Trophoblast cell (in vitro differentiated cells and primary cell): Measurements from ENCODE around the gene SERTM1.
A peak's percentile ranks its signal among the peaks of the same experiment; 100 is the strongest.

ENCODE experiments used
- DNase-seq, 2 donors: peaks; one replicate each; pipeline ENCODE4 v3.0.0-alpha.2; 2016
- H2AFZ ChIP-seq: 2 replicates; pipeline ENCODE4 v1.6.1; 2013; ENCODE audit warnings: low read length, moderate library complexity, mild to moderate bottlenecking; ENCODE audit not compliant: insufficient read depth, poor library complexity
- H2AK5ac ChIP-seq: 2 replicates; pipeline ENCODE4 v1.6.1; 2013; ENCODE audit warnings: mild to moderate bottlenecking, low read length
- H2BK120ac ChIP-seq: 2 replicates; pipeline ENCODE4 v1.6.1; 2013; ENCODE audit warnings: low read length, mild to moderate bottlenecking, moderate library complexity; ENCODE audit not compliant: insufficient read depth, poor library complexity
- H2BK12ac ChIP-seq: 2 replicates; pipeline ENCODE4 v1.6.1; 2013; ENCODE audit warnings: mild to moderate bottlenecking, low read length, moderate library complexity
- H2BK5ac ChIP-seq: 2 replicates; pipeline ENCODE4 v1.6.1; 2013; ENCODE audit warnings: low read length, low read depth, moderate library complexity, mild to moderate bottlenecking; ENCODE audit not compliant: poor library complexity
- H3K14ac ChIP-seq: 2 replicates; pipeline ENCODE4 v1.6.1; 2013; ENCODE audit warnings: mild to moderate bottlenecking, low read length
- H3K18ac ChIP-seq: 2 replicates; pipeline ENCODE4 v1.6.1; 2013; ENCODE audit warnings: mild to moderate bottlenecking, low read length
- H3K23ac ChIP-seq: 2 replicates; pipeline ENCODE4 v1.6.1; 2013; ENCODE audit warnings: low read length
- H3K27ac ChIP-seq: 2 replicates; pipeline ENCODE4 v1.5.1; 2013; ENCODE audit warnings: low read depth, mild to moderate bottlenecking, inconsistent platforms, low read length, moderate library complexity
- H3K27me3 ChIP-seq: 2 replicates; pipeline ENCODE4 v1.6.1; 2013; ENCODE audit warnings: inconsistent platforms, mild to moderate bottlenecking, low read length, moderate library complexity; ENCODE audit not compliant: insufficient read depth
- H3K36me3 ChIP-seq, 2 experiments: 1 replicate in 1 of 2; 2 replicates in 1 of 2; pipeline ENCODE4 v1.6.1; 2013; ENCODE audit warnings: low read length in 2 of 2, mild to moderate bottlenecking in 2 of 2, moderate library complexity in 1 of 2; ENCODE audit not compliant: insufficient read depth in 2 of 2, control insufficient read depth in 1 of 2
- H3K4ac ChIP-seq: 2 replicates; pipeline ENCODE4 v1.6.1; 2013; ENCODE audit warnings: low read depth, mild to moderate bottlenecking, low read length, moderate library complexity
- H3K4me1 ChIP-seq, 2 experiments: 1 replicate in 1 of 2; 2 replicates in 1 of 2; pipeline ENCODE4 v1.6.1; 2013; ENCODE audit warnings: low read length in 2 of 2, mild to moderate bottlenecking in 2 of 2, moderate library complexity in 1 of 2; ENCODE audit not compliant: insufficient read depth in 2 of 2, control insufficient read depth in 1 of 2
- H3K4me2 ChIP-seq: 2 replicates; pipeline ENCODE4 v1.6.1; 2013; ENCODE audit warnings: inconsistent platforms, mild to moderate bottlenecking, low read length, moderate library complexity
- H3K4me3 ChIP-seq: 2 replicates; pipeline ENCODE4 v1.5.1; 2013; ENCODE audit warnings: mild to moderate bottlenecking, low read depth, low read length, inconsistent platforms
- H3K79me1 ChIP-seq: one replicate; pipeline ENCODE4 v1.6.1; 2013; ENCODE audit warnings: low read length
- H3K79me2 ChIP-seq: 2 replicates; pipeline ENCODE4 v1.6.1; 2013; ENCODE audit warnings: low read length, mild to moderate bottlenecking; ENCODE audit not compliant: control insufficient read depth, insufficient read depth, poor library complexity
- H3K9ac ChIP-seq: 2 replicates; pipeline ENCODE4 v1.6.1; 2013; ENCODE audit warnings: mild to moderate bottlenecking, low read length
- H3K9me3 ChIP-seq: 2 replicates; pipeline ENCODE4 v1.6.1; 2013; ENCODE audit warnings: low read depth, mild to moderate bottlenecking, control low read depth, inconsistent platforms, low read length; ENCODE audit not compliant: insufficient read depth
- H4K12ac ChIP-seq: 2 replicates; pipeline ENCODE4 v1.6.1; 2013; ENCODE audit warnings: low read depth, mild to moderate bottlenecking, low read length, moderate library complexity
- H4K8ac ChIP-seq: 2 replicates; pipeline ENCODE4 v1.6.1; 2013; ENCODE audit warnings: low read depth, mild to moderate bottlenecking, low read length, moderate library complexity
- H4K91ac ChIP-seq: one replicate; pipeline ENCODE4 v1.6.1; 2013; ENCODE audit warnings: low read depth, mild to moderate bottlenecking, low read length, moderate library complexity
- WGBS: extraction: QIAGEN DNeasy Blood & Tissue Kit; methylation state at CpG from one replicate; pipeline ENCODE4 v1.1.7; 2013; ENCODE audit warnings: missing lambda C conversion rate; ENCODE audit not compliant: insufficient read length, insufficient coverage; ENCODE audit errors: extremely low coverage; 5-methylcytosine and 5-hydroxymethylcytosine counted together

SERTM1 gene

GRCh38 chr13:36696410-36697010, 22.7 kb downstream of the SERTM1 start:
- H3K4me1 ChIP-seq, result no peaks in the 10 kb centered on the region
- no peaks in the 10 kb centered on the region for H3K36me3 ChIP-seq
- no peak overlapping the region for H3K18ac ChIP-seq
- WGBS, result no CpG with 5 or more reads among the region's 9 CpGs
- H2BK12ac ChIP-seq, result no peak overlapping the region
- no peak overlapping the region for H2AK5ac ChIP-seq
- H3K9ac ChIP-seq, result no peak overlapping the region
- no peak overlapping the region for H3K23ac ChIP-seq
- no peak overlapping the region for H4K8ac ChIP-seq
- no peak overlapping the region for H3K4me3 ChIP-seq
- H3K9me3 ChIP-seq, result no peaks in the 10 kb centered on the region
- H3K79me1 ChIP-seq, result no peaks in the 10 kb centered on the region
- no peak overlapping the region for H4K91ac ChIP-seq
- no peak overlapping the region for H3K27ac ChIP-seq
- H4K12ac ChIP-seq, result no peak overlapping the region
- no peak overlapping the region for H2BK5ac ChIP-seq
- no peak for DNase-seq
- H2BK120ac ChIP-seq, result no peak overlapping the region
- H3K79me2 ChIP-seq, result no peaks in the 10 kb centered on the region
- no peak overlapping the region for H2AFZ ChIP-seq
- no peak overlapping the region for H3K14ac ChIP-seq
- H3K4ac ChIP-seq, result no peak overlapping the region
- no peaks in the 10 kb centered on the region for H3K27me3 ChIP-seq
- H3K4me2 ChIP-seq, result no peak overlapping the region

GRCh38 chr13:36700170-36700569, 26.4 kb downstream of the SERTM1 start:
- no peak overlapping the region for H3K9ac ChIP-seq
- H3K79me1 ChIP-seq, result no peaks in the 10 kb centered on the region
- no peaks in the 10 kb centered on the region for H3K4me1 ChIP-seq
- H3K4ac ChIP-seq, result no peak overlapping the region
- no peak overlapping the region for H4K91ac ChIP-seq
- H4K8ac ChIP-seq, result no peak overlapping the region
- no CpG with 5 or more reads among the region's 5 CpGs for WGBS
- DNase-seq, result no peak
- H3K18ac ChIP-seq, result no peak overlapping the region
- H3K14ac ChIP-seq, result no peak overlapping the region
- no peak overlapping the region for H3K4me2 ChIP-seq
- peaks cover 2% of the 10 kb centered on the region for H3K9me3 ChIP-seq
- H3K36me3 ChIP-seq, result no peaks in the 10 kb centered on the region
- no peak overlapping the region for H2BK120ac ChIP-seq
- H3K27ac ChIP-seq, result no peak overlapping the region
- no peak overlapping the region for H4K12ac ChIP-seq
- no peaks in the 10 kb centered on the region for H3K79me2 ChIP-seq
- no peak overlapping the region for H2AFZ ChIP-seq
- H2BK12ac ChIP-seq, result no peak overlapping the region
- no peak overlapping the region for H3K23ac ChIP-seq
- H2AK5ac ChIP-seq, result no peak overlapping the region
- no peak overlapping the region for H2BK5ac ChIP-seq
- H3K4me3 ChIP-seq, result no peak overlapping the region
- H3K27me3 ChIP-seq, result no peaks in the 10 kb centered on the region

DNA sequence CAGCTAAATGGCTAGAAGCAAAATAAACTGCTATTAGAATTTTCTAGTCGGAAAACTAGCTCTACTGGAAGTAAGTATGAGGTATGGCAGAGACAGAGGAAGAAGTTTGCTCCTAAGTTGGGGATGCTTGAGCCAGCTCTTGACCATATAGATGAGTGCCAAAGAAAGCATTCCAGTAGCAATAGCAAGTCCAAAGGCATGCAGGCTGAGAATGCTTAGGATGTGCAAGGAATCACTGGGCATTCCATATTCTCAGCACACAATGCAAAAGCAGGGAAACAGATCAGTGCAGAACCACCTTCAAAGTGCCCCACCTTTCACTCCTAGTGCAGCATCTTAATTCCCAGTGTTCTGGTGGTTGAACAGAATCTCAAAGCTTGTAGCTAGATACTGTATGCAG, 32.9 kb downstream of the SERTM1 start:
- DNase-seq, result peak; percentile 73 to 80
- no peak overlapping the region for H2BK12ac ChIP-seq
- H3K79me1 ChIP-seq, result no peaks in the 10 kb centered on the region
- H3K79me2 ChIP-seq, result no peaks in the 10 kb centered on the region
- no peak overlapping the region for H3K18ac ChIP-seq
- no peaks in the 10 kb centered on the region for H3K27me3 ChIP-seq
- H3K4ac ChIP-seq, result no peak overlapping the region
- no CpG with 5 or more reads among the region's 1 CpG for WGBS
- peaks cover 3% of the 10 kb centered on the region in 2 experiments for H3K4me1 ChIP-seq
- H3K23ac ChIP-seq, result no peak overlapping the region
- no peak overlapping the region for H4K91ac ChIP-seq
- no peak overlapping the region for H3K4me3 ChIP-seq
- no peaks in the 10 kb centered on the region for H3K36me3 ChIP-seq
- no peak overlapping the region for H3K14ac ChIP-seq
- no peak overlapping the region for H3K9ac ChIP-seq
- H2BK120ac ChIP-seq, result no peak overlapping the region
- peaks cover 2% of the 10 kb centered on the region for H3K9me3 ChIP-seq
- no peak overlapping the region for H2AFZ ChIP-seq
- no peak overlapping the region for H2AK5ac ChIP-seq
- H2BK5ac ChIP-seq, result no peak overlapping the region
- H3K27ac ChIP-seq, result no peak overlapping the region
- H3K4me2 ChIP-seq, result no peak overlapping the region
- no peak overlapping the region for H4K12ac ChIP-seq
- no peak overlapping the region for H4K8ac ChIP-seq

GRCh38 chr13:36709136-36709890, 35.5 kb downstream of the SERTM1 start:
- no peak overlapping the region for H3K4ac ChIP-seq
- H2BK5ac ChIP-seq, result no peak overlapping the region
- no peak overlapping the region for H3K23ac ChIP-seq
- WGBS, result no CpG with 5 or more reads among the region's 1 CpG
- no peak overlapping the region for H4K12ac ChIP-seq
- H2BK12ac ChIP-seq, result no peak overlapping the region
- no peak overlapping the region for H3K18ac ChIP-seq
- H3K27me3 ChIP-seq, result no peaks in the 10 kb centered on the region
- no peak overlapping the region for H2AFZ ChIP-seq
- H3K9me3 ChIP-seq, result peaks cover 2% of the 10 kb centered on the region
- no peak overlapping the region for H3K14ac ChIP-seq
- no peak overlapping the region for H2BK120ac ChIP-seq
- peaks cover 3 to 6% of the 10 kb centered on the region in 2 experiments for H3K4me1 ChIP-seq
- no peak overlapping the region for H3K4me2 ChIP-seq
- no peaks in the 10 kb centered on the region for H3K79me1 ChIP-seq
- H4K91ac ChIP-seq, result no peak overlapping the region
- H3K36me3 ChIP-seq, result no peaks in the 10 kb centered on the region
- no peak overlapping the region for H2AK5ac ChIP-seq
- DNase-seq, result no peak
- H3K79me2 ChIP-seq, result no peaks in the 10 kb centered on the region
- no peak overlapping the region for H3K27ac ChIP-seq
- no peak overlapping the region for H3K9ac ChIP-seq
- no peak overlapping the region for H3K4me3 ChIP-seq
- H4K8ac ChIP-seq, result no peak overlapping the region
